ENCODE data around the gene CASP1. TPM values are rescaled to one million over a fixed set of nuclear protein-coding genes. Genes with fewer than 3 reads are reported as not detected.
"Not testable (repeated sequence)": the region's sequence is repeated elsewhere in the genome, so short reads cannot be mapped to it uniquely, and the experiment has no call there.

CASP1 gene
- total RNA-seq, 4 donors from 2014 or later: 2.7 to 18.9 (median 9.2) TPM

DNA sequence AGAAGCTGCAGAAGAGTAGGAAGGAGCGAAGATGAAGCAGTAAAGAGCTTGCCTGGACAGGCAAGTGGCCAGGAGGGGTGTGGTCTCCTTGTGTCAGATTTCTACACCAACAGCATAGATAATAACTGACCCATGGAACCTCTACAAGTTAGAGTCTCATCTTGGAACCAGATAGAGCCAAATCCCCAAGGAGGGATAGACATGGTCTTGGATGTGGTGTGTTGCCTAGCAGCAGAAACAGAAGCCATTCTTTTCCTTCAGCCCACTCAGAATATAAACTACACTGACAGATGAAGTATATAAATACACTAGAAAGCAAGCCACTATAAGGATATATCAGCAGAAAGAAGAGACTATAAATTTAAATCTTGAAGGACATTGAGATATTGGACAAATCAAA is 14.5 kb upstream of the CASP1 start:
- Histone ChIP-seq H3K4me1 (no peaks in the 10 kb centered on the region), H3K4me3 (replicated peaks in 1 of 3) (no peak overlapping the region), H3K27ac (no peak overlapping the region), H3K9me3 (no peaks in the 10 kb centered on the region), H3K36me3 (no peaks in the 10 kb centered on the region), H3K27me3 (no peaks in the 10 kb centered on the region)
- DNase-seq: no peak
- no peak for TF ChIP-seq POLR2A (IDR thresholded peaks at IDR 0.05)
- TF ChIP-seq, protein P1, sequence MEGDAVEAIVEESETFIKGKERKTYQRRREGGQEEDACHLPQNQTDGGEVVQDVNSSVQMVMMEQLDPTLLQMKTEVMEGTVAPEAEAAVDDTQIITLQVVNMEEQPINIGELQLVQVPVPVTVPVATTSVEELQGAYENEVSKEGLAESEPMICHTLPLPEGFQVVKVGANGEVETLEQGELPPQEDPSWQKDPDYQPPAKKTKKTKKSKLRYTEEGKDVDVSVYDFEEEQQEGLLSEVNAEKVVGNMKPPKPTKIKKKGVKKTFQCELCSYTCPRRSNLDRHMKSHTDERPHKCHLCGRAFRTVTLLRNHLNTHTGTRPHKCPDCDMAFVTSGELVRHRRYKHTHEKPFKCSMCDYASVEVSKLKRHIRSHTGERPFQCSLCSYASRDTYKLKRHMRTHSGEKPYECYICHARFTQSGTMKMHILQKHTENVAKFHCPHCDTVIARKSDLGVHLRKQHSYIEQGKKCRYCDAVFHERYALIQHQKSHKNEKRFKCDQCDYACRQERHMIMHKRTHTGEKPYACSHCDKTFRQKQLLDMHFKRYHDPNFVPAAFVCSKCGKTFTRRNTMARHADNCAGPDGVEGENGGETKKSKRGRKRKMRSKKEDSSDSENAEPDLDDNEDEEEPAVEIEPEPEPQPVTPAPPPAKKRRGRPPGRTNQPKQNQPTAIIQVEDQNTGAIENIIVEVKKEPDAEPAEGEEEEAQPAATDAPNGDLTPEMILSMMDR (IDR thresholded peaks at IDR 0.05): no peak
- intact Hi-C loops (cut with DNase I): no loop called here
- 94% methylated on average over 1 of the region's 1 CpG for WGBS, 2 donors

DNA sequence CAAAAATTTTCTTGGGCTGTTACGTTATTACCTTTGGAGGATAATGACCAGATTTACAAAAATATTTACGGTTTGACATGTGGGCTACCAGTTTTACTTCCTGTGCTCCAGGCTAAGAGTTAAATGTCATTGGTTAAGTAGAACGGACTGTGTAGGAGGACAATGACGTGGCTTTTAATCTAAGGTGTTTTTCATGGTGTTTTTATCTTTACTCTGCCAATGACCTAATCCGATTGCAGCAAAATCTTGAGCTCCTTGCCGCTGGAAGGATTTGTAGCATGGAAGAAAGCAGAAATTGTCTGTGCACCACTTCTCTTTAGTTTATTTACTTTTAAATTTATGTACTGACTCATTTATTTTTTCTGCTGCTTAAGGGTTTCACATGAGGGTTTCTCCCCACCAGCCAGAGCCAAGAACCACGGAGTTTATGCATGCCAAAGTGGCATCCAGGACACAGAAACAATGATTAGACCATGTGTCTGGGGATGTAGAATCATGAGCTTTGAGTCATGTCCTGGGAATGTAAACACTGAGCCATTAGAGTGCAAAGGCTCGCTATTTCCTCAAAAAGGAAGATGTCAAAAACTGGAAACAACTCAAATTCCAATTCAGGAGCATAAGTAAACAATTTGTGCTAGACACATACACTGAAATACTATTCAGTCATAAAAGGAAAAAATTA is 12.1 kb upstream of the CASP1 start:
- Histone ChIP-seq H3K27me3 (no peaks in the 10 kb centered on the region), H3K36me3 (no peaks in the 10 kb centered on the region), H3K4me1 (no peaks in the 10 kb centered on the region), H3K27ac (no peak overlapping the region), H3K9me3 (no peaks in the 10 kb centered on the region), H3K4me3 (replicated peaks in 1 of 3) (no peak overlapping the region)
- DNase-seq: no peak
- 64% methylated on average over 8 of the region's 8 CpGs for WGBS, 2 donors
- TF ChIP-seq POLR2A (IDR thresholded peaks at IDR 0.05): no peak
- TF ChIP-seq, protein P1 (IDR thresholded peaks at IDR 0.05): no peak
- intact Hi-C loops (cut with DNase I): no loop called here

DNA sequence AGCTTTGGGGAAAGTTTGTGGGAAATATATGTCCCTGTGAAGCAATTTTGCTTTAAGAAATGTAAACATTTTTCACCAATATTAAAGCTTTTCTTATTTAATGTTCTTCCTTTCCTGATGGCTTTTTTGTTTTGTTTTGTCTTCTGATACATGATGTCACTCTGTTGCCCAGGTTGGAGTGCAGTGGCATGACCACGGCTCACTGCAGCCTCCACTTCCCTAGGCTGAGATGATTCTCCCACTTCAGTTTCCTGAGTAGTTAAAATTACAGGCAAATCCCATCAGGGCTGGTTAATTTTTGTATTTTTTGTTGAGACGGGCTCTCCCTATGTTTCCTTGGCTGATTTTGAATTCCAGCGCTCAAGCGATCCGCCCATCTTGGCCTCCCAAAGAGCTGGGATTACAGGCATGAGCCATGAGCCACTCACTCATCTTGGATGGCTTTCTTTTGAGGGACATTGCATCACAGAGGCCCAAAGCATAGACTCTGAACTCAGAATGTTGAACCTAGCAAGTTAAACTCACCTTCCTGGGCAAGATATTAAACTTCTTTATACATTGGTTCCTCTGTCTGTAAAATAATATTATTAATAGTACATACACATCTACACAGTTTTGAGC is 10.8 kb upstream of the CASP1 start:
- Histone ChIP-seq H3K4me1 (no peaks in the 10 kb centered on the region), H3K27me3 (no peaks in the 10 kb centered on the region), H3K4me3 (replicated peaks in 1 of 3) (no peak overlapping the region), H3K36me3 (no peaks in the 10 kb centered on the region), H3K27ac (peak overlapping the region in 1 of 3 donors; percentile 53), H3K9me3 (no peaks in the 10 kb centered on the region)
- DNase-seq: no peak
- TF ChIP-seq, protein P1 (IDR thresholded peaks at IDR 0.05): no peak
- TF ChIP-seq POLR2A (IDR thresholded peaks at IDR 0.05): no peak
- intact Hi-C loops (cut with DNase I): no loop called here
- 84 to 85% methylated on average over 5 of the region's 5 CpGs for WGBS, 2 donors

- H3K9me3 ChIP-seq; H3K36me3 ChIP-seq; H3K27me3 ChIP-seq; intact Hi-C loops (cut with DNase I); H3K4me1 ChIP-seq: not testable (repeated sequence)
- WGBS, 2 donors: 61 to 65% methylated on average over 5 of the region's 5 CpGs
- DNase-seq: peak in 1 of 2 donors; percentile 3
- H3K27ac ChIP-seq: peak within 1 kb of the TSS in 2 of 3 donors; percentile 38 to 53
- peak within 1 kb of the TSS in 2 of 3 donors; percentile 4 to 20 for H3K4me3 ChIP-seq (replicated peaks in 1 of 3)
Observed at GRCh38 chr11:105044557-105045524, 9.9 kb upstream of the CASP1 start, which contains the start of gene CARD16. CARD16 (minus strand) TSS chr11:105045335; CDS start chr11:105045297, 38 bp downstream.

DNA sequence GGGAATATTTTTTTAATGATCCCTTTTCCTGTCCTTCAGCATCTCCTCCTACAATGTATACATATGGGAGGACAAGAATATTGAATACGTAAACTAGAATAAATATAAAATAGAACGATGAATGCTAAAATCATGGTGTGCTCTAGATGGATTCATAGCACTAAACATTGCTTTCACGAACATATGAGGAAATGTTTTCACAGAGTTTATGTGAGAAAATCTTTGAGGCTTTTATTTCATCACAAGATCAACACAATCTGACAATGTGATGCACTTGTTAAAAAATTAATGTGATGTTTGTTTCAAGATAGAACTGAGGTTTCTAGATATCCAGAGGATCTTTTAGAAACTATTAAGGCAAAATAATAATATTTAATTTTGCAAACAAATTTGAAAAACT is 7.2 kb upstream of the CASP1 start:
- Histone ChIP-seq H3K27ac (no peak overlapping the region), H3K9me3 (no peaks in the 10 kb centered on the region), H3K36me3 (no peaks in the 10 kb centered on the region), H3K4me1 (no peaks in the 10 kb centered on the region), H3K4me3 (replicated peaks in 1 of 3) (no peak overlapping the region), H3K27me3 (no peaks in the 10 kb centered on the region)
- 59 to 65% methylated on average over 3 of the region's 3 CpGs for WGBS, 2 donors
- DNase-seq: no peak
- intact Hi-C loops (cut with DNase I): no loop called here
- TF ChIP-seq POLR2A (IDR thresholded peaks at IDR 0.05): no peak
- TF ChIP-seq, protein P1 (IDR thresholded peaks at IDR 0.05): no peak
